HG02678 (cell line): ENCODE measurements around the gene LIMS4.
A peak's percentile ranks its signal among the peaks of the same experiment; 100 is the strongest.
"Not testable (repeated sequence)": the region's sequence is repeated elsewhere in the genome, so short reads cannot be mapped to it uniquely, and the experiment has no call there.

ENCODE experiments used
- ATAC-seq: cut with Tn5 transposase; IDR thresholded peaks from one replicate; pipeline ENCODE4 v1.9.1; 2021; ENCODE audit warnings: mild to moderate bottlenecking, moderate library complexity; ENCODE audit not compliant: unreplicated experiment

LIMS4 gene

DNA sequence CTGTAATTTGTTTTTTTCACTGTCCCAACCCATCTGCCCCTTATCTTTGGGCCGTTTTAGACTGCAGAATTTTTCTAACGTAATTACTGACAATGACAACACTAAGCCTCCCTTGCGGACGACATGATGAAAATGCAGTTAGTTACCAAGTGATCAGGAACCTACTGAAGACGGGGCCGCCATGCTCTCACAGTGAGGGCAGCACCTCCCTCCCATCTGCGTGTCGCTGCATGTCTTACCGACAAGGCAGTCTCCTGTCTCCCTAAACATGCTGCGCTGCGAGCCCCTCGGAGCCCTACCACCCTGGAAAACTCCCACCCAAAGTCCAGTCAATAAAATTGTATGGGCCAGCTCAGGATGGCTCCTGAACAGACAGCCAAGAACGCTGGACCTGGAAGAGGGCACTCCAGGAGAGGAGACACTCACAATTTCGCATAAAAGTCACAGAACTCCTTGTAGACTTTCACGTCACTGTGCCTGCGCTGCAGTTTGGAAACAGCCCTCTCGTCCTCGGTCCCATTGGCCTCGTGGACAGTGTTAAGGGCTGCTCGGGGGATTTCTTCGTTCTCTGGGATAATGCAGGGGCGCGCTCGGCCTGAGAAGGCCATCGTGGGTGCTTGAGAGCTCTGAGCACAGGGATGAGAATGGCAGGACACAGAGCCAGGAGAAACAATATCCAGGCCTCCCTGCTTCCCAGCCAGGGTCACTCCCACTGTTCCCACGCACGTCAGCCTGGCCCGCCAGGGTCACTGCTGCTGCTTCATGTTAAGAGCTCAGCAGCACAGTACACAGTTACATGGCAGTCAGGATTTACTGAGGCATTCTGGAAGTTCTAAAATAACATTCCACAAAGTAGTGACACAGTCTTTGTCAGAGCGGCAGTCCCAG, at the start of gene LIMS4:
Gene LIMS4, minus strand, starts transcription at position 646 of the 888 bp plus-strand sequence. Its CDS starts 38 bp downstream, at position 608.
- not testable (repeated sequence) for ATAC-seq

- ATAC-seq, result peak; percentile 83
Measured at GRCh38 chr2:110499755-110500377, 27.2 kb upstream of the LIMS4 start.

GRCh38 chr2:110496027-110496426, 23.4 kb upstream of the LIMS4 start:
- not testable (repeated sequence) for ATAC-seq

DNA sequence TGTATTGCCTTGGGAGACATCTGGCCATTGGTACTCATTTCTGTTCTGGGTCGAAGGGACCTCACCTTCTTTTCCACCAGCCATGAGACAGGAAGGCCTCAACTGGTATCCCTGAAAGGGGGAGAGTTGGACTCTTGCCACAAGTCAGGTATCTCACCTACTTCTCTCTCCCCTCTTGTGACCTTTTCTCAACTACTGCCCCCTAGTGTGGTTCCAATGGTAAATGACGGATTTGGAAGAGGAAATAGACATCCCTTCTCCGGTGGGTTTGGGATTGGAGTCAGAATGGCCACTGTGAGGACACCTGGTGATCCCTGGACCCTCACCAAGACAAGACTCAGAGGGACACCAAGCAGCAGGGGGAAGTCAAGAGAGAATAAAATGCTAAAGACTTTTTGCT, 21.9 kb upstream of the LIMS4 start:
- ATAC-seq, result not testable (repeated sequence)

DNA sequence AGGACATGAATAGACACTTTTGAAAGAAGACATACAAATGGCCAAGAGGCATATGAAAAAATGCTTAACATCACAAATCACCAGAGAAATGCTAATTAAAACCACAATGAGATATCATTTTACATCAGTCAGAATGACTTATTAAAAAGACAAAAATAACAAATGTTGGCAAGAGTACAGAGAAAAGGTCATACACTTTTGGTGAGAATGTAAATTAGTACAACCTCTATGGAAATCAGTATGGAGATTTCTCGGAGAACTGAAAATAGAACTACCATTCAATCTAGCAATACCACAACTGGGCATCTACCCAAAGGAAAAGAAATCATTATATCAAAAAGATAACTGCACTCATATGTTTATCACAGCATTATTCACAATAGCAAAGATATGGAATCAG, 16.4 kb upstream of the LIMS4 start:
- ATAC-seq, result not testable (repeated sequence)

- ATAC-seq, result not testable (repeated sequence)
Measured at GRCh38 chr2:110482697-110483096, 10.1 kb upstream of the LIMS4 start.

DNA sequence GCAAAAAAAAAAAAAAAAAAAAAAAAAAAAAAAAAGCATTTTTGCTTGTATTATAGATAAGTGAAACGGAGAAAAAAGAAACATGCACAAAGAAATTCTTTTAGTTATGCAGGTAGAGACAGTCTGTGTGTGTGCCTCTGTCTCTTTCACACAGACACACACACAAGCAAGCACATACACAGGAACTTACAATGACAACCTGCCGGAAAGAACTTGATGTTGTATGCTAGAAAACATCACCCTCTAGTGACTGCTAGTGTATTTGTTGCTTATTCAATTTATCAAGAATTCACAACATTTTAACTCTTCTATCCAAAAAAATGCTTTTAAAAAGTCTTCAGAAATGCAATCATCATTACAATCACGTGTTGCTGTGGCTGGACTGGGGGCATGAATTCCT, 8.6 kb upstream of the LIMS4 start:
- ATAC-seq, result not testable (repeated sequence)

GRCh38 chr2:110480084-110480483, 7.5 kb upstream of the LIMS4 start:
- not testable (repeated sequence) for ATAC-seq

DNA sequence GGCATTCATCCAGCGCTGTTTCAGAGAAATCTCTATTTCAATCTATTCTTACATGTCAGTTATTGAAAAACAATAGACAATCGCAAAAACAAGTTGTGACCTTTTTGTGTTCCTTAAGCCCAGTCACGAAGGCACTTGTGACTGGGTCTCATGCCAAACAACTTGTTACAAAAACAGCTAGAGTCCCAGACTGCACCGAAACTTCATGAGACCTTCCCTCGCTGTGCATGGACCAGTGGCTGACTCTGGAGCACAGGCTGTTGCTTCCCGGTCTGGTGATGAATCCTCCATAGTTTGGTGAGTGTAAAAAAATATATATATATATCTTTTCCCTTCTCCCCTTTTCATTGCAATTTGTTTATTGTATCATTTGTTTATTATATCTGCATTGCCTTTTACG, 4.8 kb upstream of the LIMS4 start:
- ATAC-seq, result not testable (repeated sequence)

GRCh38 chr2:110476952-110477351, 4.3 kb upstream of the LIMS4 start:
- not testable (repeated sequence) for ATAC-seq

GRCh38 chr2:110475627-110476359, 3.2 kb upstream of the LIMS4 start:
- not testable (repeated sequence) for ATAC-seq

DNA sequence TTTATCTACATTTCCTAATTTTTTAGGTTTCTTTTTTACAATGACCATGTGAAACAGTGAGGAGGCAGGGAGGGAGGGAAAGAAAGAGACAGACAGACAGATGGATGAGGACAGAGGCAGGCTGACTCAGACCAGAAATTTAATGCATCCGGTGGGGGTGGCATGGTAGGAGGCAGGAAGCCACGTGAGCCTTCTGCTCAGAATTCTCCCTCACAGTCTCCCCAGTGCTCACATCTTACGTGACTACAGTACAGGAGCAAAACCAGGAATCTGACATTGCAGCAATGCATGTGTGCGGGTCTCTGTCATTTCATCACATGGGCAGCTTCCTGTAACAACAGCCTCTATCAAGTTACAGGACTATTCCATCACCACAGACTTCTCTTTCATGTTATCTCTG, 2.3 kb upstream of the LIMS4 start:
- peak; percentile 98 for ATAC-seq

- ATAC-seq, result not testable (repeated sequence)
Measured at GRCh38 chr2:110473059-110473358, 393 bp upstream of the LIMS4 start.

- not testable (repeated sequence) for ATAC-seq
Measured at GRCh38 chr2:110468921-110469320, 3.7 kb downstream of the LIMS4 start.

GRCh38 chr2:110465312-110465711, 7.3 kb downstream of the LIMS4 start:
- peak; percentile 84 for ATAC-seq

- not testable (repeated sequence) for ATAC-seq
Measured at GRCh38 chr2:110462458-110462857, 10.2 kb downstream of the LIMS4 start.

DNA sequence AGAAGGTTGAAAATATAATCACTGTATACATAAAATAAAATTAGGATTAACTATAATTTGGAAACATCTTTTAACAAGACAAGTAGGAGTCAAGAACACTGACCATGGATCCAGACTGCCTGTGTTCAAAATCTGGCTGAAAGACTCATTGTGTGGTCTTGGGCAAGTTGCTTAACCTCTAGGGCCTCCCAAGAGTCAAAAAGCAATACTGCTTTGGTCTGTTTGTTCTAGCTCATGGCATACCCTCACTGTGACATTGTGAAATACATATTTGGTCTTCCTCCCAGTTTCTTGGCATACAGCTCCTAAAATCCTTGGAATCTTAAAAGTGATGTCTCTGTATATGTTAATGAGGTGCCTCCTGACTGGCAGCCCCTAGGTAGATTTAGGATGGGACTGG, 12.3 kb downstream of the LIMS4 start:
- not testable (repeated sequence) for ATAC-seq

- not testable (repeated sequence) for ATAC-seq
Measured at GRCh38 chr2:110457214-110457590, 15.4 kb downstream of the LIMS4 start.

GRCh38 chr2:110456291-110457213, 16.1 kb downstream of the LIMS4 start:
- not testable (repeated sequence) for ATAC-seq

GRCh38 chr2:110455080-110455670, 17.4 kb downstream of the LIMS4 start:
- ATAC-seq, result not testable (repeated sequence)
